Duodenal mucosa (tissue), 2 donors: Measurements from ENCODE around the gene SNX22.
A peak's percentile ranks its signal among the peaks of the same experiment; 100 is the strongest.

Source experiments
- H3K27ac ChIP-seq: one replicate; pipeline ENCODE4 v1.7.0; 2013; ENCODE audit warnings: low read depth, low read length
- H3K27me3 ChIP-seq, 2 donors: one replicate each; pipeline ENCODE4 v1.7.0; 2013; ENCODE audit warnings: low read length in 2 of 2, control low read depth in 1 of 2; ENCODE audit not compliant: insufficient read depth in 2 of 2, control insufficient read depth in 1 of 2
- H3K36me3 ChIP-seq, 2 donors: one replicate each; pipeline ENCODE4 v1.7.0; 2013; ENCODE audit warnings: low read length in 2 of 2, control low read depth in 1 of 2; ENCODE audit not compliant: insufficient read depth in 2 of 2, control insufficient read depth in 1 of 2
- H3K4me1 ChIP-seq, 2 donors: one replicate each; pipeline ENCODE4 v1.7.0; 2013; ENCODE audit warnings: low read length in 2 of 2, control low read depth in 1 of 2; ENCODE audit not compliant: insufficient read depth in 2 of 2, control insufficient read depth in 1 of 2
- H3K4me3 ChIP-seq, 2 donors: one replicate each; pipeline ENCODE4 v1.7.0; 2013; ENCODE audit warnings: low read length in 2 of 2, low read depth in 1 of 2
- H3K9ac ChIP-seq, 2 donors: one replicate each; pipeline ENCODE4 v1.7.0; 2013; ENCODE audit warnings: low read length in 2 of 2, low read depth in 1 of 2
- H3K9me3 ChIP-seq, 2 donors: one replicate each; pipeline ENCODE4 v1.7.0; 2013; ENCODE audit warnings: low read length in 2 of 2, control low read depth in 1 of 2; ENCODE audit not compliant: control insufficient read depth in 1 of 2

Gene SNX22

GRCh38 chr15:64146041-64146440, 5.5 kb upstream of the SNX22 start:
- Histone ChIP-seq H3K27me3 (no peaks in the 10 kb centered on the region), H3K4me3 (no peak overlapping the region), H3K4me1 (peaks cover 0 to 2% of the 10 kb centered on the region in 2 donors), H3K36me3 (peaks cover 21 to 38% of the 10 kb centered on the region in 2 donors), H3K27ac (no peak overlapping the region), H3K9ac (no peak overlapping the region), H3K9me3 (no peaks in the 10 kb centered on the region)

DNA sequence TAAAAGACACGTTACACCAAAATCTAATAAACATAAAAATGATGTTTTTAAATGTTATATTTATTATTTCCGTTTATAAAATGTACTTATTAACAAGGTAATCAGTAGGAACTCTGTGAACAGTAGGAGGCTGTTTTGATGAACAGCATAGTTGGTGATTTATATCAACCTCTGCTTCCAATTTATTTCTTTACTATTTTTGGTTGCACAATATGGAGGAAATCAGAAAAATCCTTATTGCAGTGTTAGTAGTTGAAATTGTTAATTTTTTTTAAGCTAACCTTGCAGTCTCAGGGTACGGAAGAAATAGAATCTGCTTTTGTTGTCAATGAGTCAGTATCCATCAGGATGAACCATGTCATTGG, 5.0 kb upstream of the SNX22 start:
- Histone ChIP-seq H3K27ac (no peak overlapping the region), H3K4me1 (peaks cover 0 to 5% of the 10 kb centered on the region in 2 donors), H3K36me3 (peaks cover 16 to 34% of the 10 kb centered on the region in 2 donors), H3K4me3 (no peak overlapping the region), H3K9me3 (no peaks in the 10 kb centered on the region), H3K27me3 (no peaks in the 10 kb centered on the region), H3K9ac (no peak overlapping the region)

DNA sequence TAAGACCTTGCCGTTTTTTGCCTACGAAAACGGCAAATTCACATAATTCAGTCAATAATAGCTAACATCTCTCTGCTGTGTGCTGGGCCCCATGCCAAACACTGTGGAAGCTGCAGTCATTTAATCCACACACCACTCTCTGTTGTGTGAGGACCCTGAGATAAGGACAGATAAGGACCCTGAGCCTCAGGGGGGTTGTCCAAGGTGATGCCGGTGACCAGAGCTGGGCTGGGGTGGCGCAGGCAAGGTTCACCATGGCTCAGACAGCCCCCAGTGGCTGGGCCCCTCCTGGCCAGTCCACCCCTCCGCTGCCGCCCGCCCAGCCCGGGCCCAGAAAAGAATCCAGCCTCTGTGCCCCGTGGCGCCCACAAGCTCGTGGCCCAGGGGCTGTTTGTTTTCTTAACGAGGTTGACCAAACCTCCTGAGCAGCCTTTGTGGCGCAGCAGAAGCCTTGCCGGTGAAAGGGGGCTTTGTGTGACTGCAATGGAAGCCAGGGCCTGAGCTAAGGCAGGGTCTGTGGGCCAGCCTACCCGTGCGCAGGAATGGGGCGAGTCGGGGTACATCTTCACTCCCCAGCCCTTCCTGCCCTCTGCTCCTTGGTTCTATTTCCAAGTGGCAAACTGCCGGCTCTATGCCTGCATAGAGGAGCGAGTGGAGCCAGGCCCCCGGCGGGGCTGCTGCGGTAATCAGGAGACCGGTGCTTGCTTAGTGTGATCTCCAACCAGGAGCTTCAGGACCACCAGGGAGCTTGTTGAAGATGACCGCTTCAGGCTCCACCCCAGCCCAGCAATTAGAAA, 4.4 kb upstream of the SNX22 start:
- Histone ChIP-seq H3K9ac (no peak overlapping the region), H3K4me1 (peaks cover under 1 to 8% of the 10 kb centered on the region in 2 donors), H3K36me3 (peaks cover 14 to 28% of the 10 kb centered on the region in 2 donors), H3K4me3 (no peak overlapping the region), H3K9me3 (no peaks in the 10 kb centered on the region), H3K27ac (no peak overlapping the region), H3K27me3 (no peaks in the 10 kb centered on the region)

DNA sequence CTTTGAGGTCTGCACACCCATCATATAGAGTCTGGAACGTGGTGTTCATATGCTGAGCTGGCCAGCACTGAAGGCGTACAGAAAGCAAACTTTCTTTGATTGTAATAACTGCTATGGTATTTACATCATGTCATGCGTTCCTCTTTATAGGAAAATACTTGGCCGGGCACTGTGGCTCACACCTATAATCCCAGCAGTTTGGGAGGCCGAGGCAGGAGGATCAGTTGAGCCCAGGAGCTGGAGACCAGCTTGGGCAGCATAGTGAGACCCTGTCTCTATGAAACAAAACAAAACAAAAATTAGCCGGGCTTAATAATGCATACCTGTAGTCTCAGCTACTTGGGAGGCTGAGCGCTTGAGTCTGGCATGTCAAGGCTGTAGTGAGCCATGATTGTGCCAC, 3.4 kb upstream of the SNX22 start:
- Histone ChIP-seq H3K9me3 (no peaks in the 10 kb centered on the region), H3K4me3 (no peak overlapping the region), H3K36me3 (peaks cover 5 to 19% of the 10 kb centered on the region in 2 donors), H3K27ac (no peak overlapping the region), H3K4me1 (peaks cover 12 to 18% of the 10 kb centered on the region in 2 donors), H3K9ac (no peak overlapping the region), H3K27me3 (peaks cover 9% of the 10 kb centered on the region in 2 donors)

DNA sequence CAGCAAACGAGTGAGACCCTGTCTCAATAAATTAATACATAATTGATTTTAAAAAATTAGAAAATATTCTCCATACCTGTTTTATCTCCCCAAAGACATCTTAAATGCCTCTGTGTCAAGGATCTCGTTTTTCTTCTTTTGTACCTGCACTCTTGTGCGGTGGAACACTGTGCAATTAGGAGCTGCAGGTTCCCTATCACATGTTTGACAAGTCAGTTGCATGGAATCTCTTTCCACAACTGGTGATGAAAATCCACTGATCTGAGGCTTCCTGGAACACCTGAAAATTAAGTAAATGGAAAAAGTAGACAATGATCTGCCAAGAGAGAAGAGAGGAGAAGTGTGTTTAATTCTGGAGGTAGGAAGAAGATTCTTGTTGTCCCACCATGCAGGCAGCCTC, 3.0 kb upstream of the SNX22 start:
- Histone ChIP-seq H3K9ac (no peak overlapping the region), H3K27me3 (peaks cover 9% of the 10 kb centered on the region in 2 donors), H3K36me3 (peaks cover 1 to 14% of the 10 kb centered on the region in 2 donors), H3K4me1 (peaks cover 15 to 21% of the 10 kb centered on the region in 2 donors), H3K4me3 (no peak overlapping the region), H3K9me3 (no peaks in the 10 kb centered on the region), H3K27ac (no peak overlapping the region)

GRCh38 chr15:64149424-64149823, 2.1 kb upstream of the SNX22 start:
- Histone ChIP-seq H3K27me3 (peaks cover 9% of the 10 kb centered on the region in 2 donors), H3K4me3 (no peak overlapping the region), H3K9ac (no peak overlapping the region), H3K9me3 (no peaks in the 10 kb centered on the region), H3K36me3 (peaks cover 0 to 16% of the 10 kb centered on the region in 2 donors), H3K4me1 (peaks cover 15 to 24% of the 10 kb centered on the region in 2 donors), H3K27ac (no peak overlapping the region)

- Histone ChIP-seq H3K4me3 (no peak overlapping the region), H3K27ac (no peak overlapping the region), H3K4me1 (peaks cover 15 to 24% of the 10 kb centered on the region in 2 donors), H3K9ac (no peak overlapping the region), H3K9me3 (no peaks in the 10 kb centered on the region), H3K36me3 (peaks cover 0 to 13% of the 10 kb centered on the region in 2 donors), H3K27me3 (peaks cover 9% of the 10 kb centered on the region in 2 donors)
These were observed 1.5 kb upstream of the SNX22 start for GRCh38 chr15:64149893-64150578.

DNA sequence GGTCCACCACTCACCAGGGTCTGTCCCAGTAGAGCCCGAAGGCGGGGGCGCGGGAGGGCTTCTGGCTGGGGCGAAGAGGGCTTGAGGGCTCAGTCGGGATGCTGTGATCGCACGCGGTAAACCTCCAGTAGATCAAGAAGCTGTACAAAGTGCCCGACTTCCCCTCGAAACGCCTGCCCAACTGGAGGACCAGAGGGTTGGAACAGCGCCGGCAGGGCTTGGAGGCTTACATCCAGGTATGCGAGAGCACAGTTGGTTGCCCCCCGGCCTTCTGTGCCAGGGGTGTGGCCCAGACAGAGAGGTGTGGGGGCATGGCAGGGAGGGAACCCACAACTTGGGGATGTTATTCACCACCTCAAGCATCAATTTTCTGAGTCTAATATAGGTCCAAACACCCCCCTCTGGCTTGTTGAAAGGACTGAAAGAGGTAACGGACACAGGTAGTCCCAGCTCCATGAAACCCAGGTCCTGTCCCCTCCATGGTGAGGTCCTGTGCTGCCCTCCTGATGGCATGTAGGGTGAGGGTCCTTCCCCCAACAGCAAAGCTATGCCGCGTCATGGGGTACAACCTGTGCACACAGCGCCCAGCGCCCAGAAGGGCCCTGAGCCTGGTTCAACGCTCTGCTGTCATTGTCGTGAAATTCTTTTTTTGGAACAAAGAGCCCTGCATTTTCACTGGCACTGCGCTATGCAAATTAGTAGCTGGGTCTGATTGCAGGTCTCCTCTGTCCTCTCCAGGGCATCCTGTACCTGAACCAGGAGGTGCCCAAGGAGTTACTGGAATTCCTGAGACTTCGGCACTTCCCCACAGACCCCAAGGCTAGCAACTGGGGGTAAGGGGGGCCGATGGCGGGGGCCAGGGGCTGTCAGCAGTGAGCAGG, 1.2 kb downstream of the SNX22 start:
- Histone ChIP-seq H3K9me3 (no peaks in the 10 kb centered on the region), H3K36me3 (peaks cover 20 to 37% of the 10 kb centered on the region in 2 donors), H3K27ac (no peak overlapping the region), H3K9ac (no peak overlapping the region), H3K4me3 (peak overlapping the region in 1 of 2 donors; percentile 60), H3K4me1 (peaks cover 15 to 24% of the 10 kb centered on the region in 2 donors), H3K27me3 (peaks cover 9% of the 10 kb centered on the region in 2 donors)

GRCh38 chr15:64153480-64154367, 2.2 kb downstream of the SNX22 start:
- Histone ChIP-seq H3K4me1 (peaks cover 15 to 30% of the 10 kb centered on the region in 2 donors), H3K36me3 (peaks cover 28 to 47% of the 10 kb centered on the region in 2 donors), H3K9ac (no peak overlapping the region), H3K4me3 (no peak overlapping the region), H3K27ac (no peak overlapping the region), H3K9me3 (no peaks in the 10 kb centered on the region), H3K27me3 (peaks cover 9% of the 10 kb centered on the region in 2 donors)
